Fibroblast of villous mesenchyme (primary cell): ENCODE results near the gene ZNF367. TPM values are rescaled to one million over a fixed set of nuclear protein-coding genes. Genes with fewer than 3 reads are reported as not detected.
"Not testable (repeated sequence)": the region's sequence is repeated elsewhere in the genome, so short reads cannot be mapped to it uniquely, and the experiment has no call there.

ENCODE experiments used
- DNase-seq: peaks from one replicate; pipeline ENCODE4 v3.0.0-alpha.2; 2010; ENCODE audit warnings: low read depth
- H3K4me3 ChIP-seq: 2 replicates; pipeline ENCODE4 v1.5.1; 2011; ENCODE audit warnings: low read depth, mild to moderate bottlenecking, low read length
- CTCF ChIP-seq: IDR thresholded peaks from 2 replicates; pipeline ENCODE4 v1.5.1; 2012; ENCODE audit warnings: low read depth, mild to moderate bottlenecking, low read length; ENCODE audit not compliant: insufficient read depth
- total RNA-seq: library from RNA; depleted of rRNA; stranded (reverse); fragments of >200 nt; gene quantifications from 2 replicates; pipeline ENCODE4 v1.2.3, GENCODE V29; 2012

Gene ZNF367
- total RNA-seq, 1 donor = 5.6 TPM

GRCh38 chr9:96367943-96368342 is 50.2 kb downstream of the ZNF367 start:
- TF ChIP-seq CTCF = no peak
- H3K4me3 ChIP-seq = no peak overlapping the region
- DNase-seq = no peak

DNA sequence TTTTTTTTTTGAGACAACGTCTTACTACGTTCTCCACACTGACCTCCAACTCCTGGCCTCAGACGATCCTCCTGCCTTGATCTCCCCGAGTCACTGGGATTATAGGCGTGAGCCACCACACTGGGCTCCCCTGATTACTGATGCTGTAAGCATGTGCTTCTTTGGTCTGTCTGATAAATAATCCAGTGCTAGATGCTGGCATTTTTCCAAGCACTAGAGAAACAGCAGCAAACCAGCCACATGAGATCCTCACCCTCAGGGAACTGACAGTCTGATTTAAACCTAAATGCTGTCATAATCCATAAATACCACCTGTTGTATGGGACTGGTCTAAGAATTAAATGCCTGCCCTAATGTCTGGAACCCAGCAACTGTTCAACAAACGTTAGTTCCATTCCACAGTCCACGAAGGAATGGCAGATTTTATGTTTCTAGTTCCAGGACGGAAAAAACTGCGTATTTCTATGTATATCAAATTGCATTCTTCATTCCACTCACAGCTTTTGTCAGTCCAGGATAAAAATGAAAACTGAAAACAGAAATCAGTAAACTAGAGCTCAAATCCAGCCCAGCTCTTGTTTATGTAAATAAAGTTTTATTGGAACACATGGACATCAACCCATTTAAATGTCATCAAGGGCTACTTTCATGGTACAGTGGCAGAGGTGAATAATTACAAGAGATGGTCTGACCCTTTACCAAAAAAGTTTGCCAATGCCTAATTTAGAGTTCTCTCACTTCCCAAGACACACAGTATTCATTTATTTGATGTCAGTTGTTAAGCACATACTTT is 54.8 kb downstream of the ZNF367 start:
- no peak for TF ChIP-seq CTCF
- no peak overlapping the region for H3K4me3 ChIP-seq

GRCh38 chr9:96362119-96362518 is 56.1 kb downstream of the ZNF367 start:
- not testable (repeated sequence) for DNase-seq, H3K4me3 ChIP-seq

More for the DNA sequence above, 54.8 kb downstream of the ZNF367 start:
- DNase-seq = no peak

DNA sequence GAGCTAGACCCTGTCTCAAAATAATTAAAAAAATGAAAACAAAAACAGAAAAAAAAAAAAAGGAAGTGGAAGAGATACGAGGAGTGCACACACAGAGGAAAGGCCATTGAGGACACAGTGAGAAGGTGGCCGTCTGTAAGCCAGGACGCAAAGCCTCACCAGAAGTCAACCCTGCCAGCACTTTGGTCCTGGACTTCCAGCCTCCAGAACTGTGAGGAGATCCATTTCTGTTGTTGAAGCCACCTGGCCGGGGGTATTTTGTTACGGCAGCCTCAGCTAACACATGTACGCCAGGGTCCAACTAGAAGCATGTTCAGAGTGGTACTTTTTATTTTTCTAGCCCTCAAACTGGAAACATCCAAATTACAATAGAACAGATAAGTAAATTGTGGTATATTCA is 56.5 kb downstream of the ZNF367 start:
- DNase-seq = no peak
- H3K4me3 ChIP-seq = no peak overlapping the region
- TF ChIP-seq CTCF = no peak

DNA sequence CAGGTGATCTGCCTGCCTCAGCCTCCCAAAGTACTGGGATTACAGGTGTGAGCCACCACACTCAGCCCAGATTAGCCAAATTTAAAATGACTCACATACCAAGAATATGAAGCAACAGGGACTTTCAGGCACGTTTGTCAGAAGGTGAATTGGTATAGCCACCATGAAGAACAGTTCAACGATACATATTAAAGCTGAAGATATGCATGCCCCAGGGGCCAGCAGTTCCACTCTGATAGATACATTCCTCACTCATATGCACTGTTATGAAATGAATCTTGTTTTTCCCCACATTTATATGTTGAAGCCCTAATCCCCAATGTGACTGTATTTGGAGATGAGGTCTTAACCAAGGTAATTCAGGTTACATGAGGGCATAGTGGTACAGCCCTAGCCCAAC is 57.2 kb downstream of the ZNF367 start:
- TF ChIP-seq CTCF = no peak
- DNase-seq = no peak
- no peak overlapping the region for H3K4me3 ChIP-seq

- not testable (repeated sequence) for DNase-seq, H3K4me3 ChIP-seq
These were observed 57.6 kb downstream of the ZNF367 start for GRCh38 chr9:96360523-96360922.

- no peak for TF ChIP-seq CTCF
- no peak for DNase-seq
- no peak overlapping the region for H3K4me3 ChIP-seq
These were observed 67.3 kb downstream of the ZNF367 start for GRCh38 chr9:96350866-96351265.

- no peak overlapping the region for H3K4me3 ChIP-seq
- no peak for DNase-seq
- TF ChIP-seq CTCF = no peak
These were observed 69.9 kb downstream of the ZNF367 start for GRCh38 chr9:96348261-96348660.
